Karpas-422 (cell line): Measurements from ENCODE around the gene PNRC2. TPM values are rescaled to one million over a fixed set of nuclear protein-coding genes. Genes with fewer than 3 reads are reported as not detected.
A peak's percentile ranks its signal among the peaks of the same experiment; 100 is the strongest.

Experiments used
- DNase-seq: peaks from one replicate; pipeline ENCODE4 v3.0.0-alpha.2; 2015
- H2AFZ ChIP-seq: fragments of 200-600 bp; sonication (generic); 2 replicates; pipeline ENCODE4 v1.6.1; 2014; ENCODE audit warnings: antibody characterized with exemption, low read length, mixed read lengths
- H3K27ac ChIP-seq: fragments of 200-600 bp; sonication (generic); 2 replicates; pipeline ENCODE4 v1.5.1; 2014; ENCODE audit warnings: mild to moderate bottlenecking, low read length, moderate library complexity
- H3K27me3 ChIP-seq: fragments of 200-600 bp; sonication (generic); 2 replicates; pipeline ENCODE4 v1.6.1; 2014; ENCODE audit warnings: low read length, mixed read lengths
- H3K36me3 ChIP-seq: fragments of 200-600 bp; sonication (generic); 2 replicates; pipeline ENCODE4 v1.6.1; 2014; ENCODE audit warnings: low read length, mixed read lengths; ENCODE audit not compliant: insufficient read depth
- H3K4me1 ChIP-seq: fragments of 200-600 bp; sonication (generic); 2 replicates; pipeline ENCODE4 v1.6.1; 2014; ENCODE audit warnings: mild to moderate bottlenecking, low read length, mixed read lengths
- H3K4me2 ChIP-seq: fragments of 200-600 bp; sonication (generic); 2 replicates; pipeline ENCODE4 v1.6.1; 2014; ENCODE audit warnings: low read length, low read depth, mild to moderate bottlenecking; ENCODE audit not compliant: poor library complexity, severe bottlenecking
- H3K4me3 ChIP-seq: fragments of 200-600 bp; sonication (generic); 2 replicates; pipeline ENCODE4 v1.5.1; 2014; ENCODE audit warnings: mild to moderate bottlenecking, antibody characterized with exemption, low read length, mixed read lengths
- H3K79me2 ChIP-seq: fragments of 200-600 bp; sonication (generic); 2 replicates; pipeline ENCODE4 v1.6.1; 2014; ENCODE audit warnings: mild to moderate bottlenecking, low read length, mixed read lengths
- H3K9ac ChIP-seq: fragments of 200-600 bp; sonication (generic); 2 replicates; pipeline ENCODE4 v1.6.0; 2014; ENCODE audit warnings: low read length
- H3K9me2 ChIP-seq: fragments of 200-600 bp; sonication (generic), shearing (Covaris generic); replicated peaks from 2 replicates; pipeline ENCODE4 v1.6.0; 2014; ENCODE audit warnings: mild to moderate bottlenecking, low read length, moderate library complexity; ENCODE audit not compliant: insufficient read depth
- H3K9me3 ChIP-seq: fragments of 300-700, 200-600 bp; sonication (generic); 2 replicates; pipeline ENCODE4 v1.6.1; 2014; ENCODE audit warnings: low read length, mixed read lengths
- H4K20me1 ChIP-seq: fragments of 200-600 bp; sonication (generic); 2 replicates; pipeline ENCODE4 v1.6.1; 2014; ENCODE audit warnings: mild to moderate bottlenecking, antibody characterized with exemption, low read length, low read depth; ENCODE audit not compliant: insufficient read depth
- total RNA-seq: library from RNA; depleted of rRNA; stranded (reverse); fragments of >200 nt; shearing (Covaris generic); gene quantifications from 2 replicates; pipeline ENCODE4 v1.2.3, GENCODE V29; 2014; ENCODE audit warnings: low replicate concordance; rRNA removed

Gene PNRC2, protein sequence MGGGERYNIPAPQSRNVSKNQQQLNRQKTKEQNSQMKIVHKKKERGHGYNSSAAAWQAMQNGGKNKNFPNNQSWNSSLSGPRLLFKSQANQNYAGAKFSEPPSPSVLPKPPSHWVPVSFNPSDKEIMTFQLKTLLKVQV
- 114 and 140 TPM in 2 replicates for total RNA-seq

DNA sequence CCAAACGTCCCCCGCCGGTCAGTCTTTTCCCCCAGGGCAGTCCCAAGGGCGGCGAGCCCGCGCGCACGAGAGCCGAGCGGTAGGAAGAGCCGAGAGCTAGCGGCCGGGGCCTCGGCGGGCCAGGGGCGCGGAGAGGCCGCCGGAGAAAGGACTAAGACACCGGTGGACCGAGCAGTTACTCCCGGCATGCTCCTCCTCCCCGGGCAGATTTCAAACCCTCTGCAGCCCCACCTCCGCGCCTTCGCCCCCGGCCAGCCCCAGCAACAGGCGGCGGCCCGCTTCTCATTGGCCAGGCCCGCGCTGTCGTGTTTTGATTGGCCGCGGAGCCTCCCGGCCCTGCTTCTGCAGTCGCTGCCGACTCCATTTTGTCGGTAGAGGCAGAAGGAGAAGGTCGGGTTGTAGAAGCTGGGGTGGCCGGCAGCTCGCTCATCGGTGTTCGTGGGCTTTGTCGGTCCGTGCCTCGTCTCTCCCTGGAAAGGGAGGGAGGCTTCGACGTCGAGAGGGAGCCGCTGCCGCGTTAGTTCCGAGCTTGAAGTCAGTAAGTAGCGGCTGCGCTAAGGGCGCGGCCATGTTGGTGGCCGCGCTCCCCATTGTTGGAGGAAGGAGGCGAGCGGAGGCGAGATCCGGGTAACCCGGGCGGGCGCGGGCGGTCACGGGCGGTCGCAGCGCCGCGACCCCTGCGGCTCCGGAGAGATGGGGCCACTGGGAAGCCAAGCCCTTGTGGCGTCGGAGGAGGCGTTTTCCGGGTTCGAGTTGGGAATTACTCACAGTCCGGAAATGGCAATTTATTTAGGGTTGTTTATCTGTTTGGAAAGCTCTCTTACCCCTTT is at the start of gene PNRC2:
Gene PNRC2, plus strand, starts transcription at position 368 of the 830 bp plus-strand sequence. CDS start 1,630 bp downstream, outside the sequence.
- no peaks in the 10 kb centered on the region for H3K27me3 ChIP-seq
- peak; percentile 98 for DNase-seq
- H3K4me1 ChIP-seq: peaks cover 48% of the 10 kb centered on the region
- H2AFZ ChIP-seq: no peak within 1 kb of the TSS; the same call in 1 of the 2 replicates
- H3K9ac ChIP-seq: peak within 1 kb of the TSS; percentile 91
- H3K79me2 ChIP-seq: peaks cover 20% of the 10 kb centered on the region
- H3K4me2 ChIP-seq: peak within 1 kb of the TSS; percentile 82
- H3K36me3 ChIP-seq: peaks cover 20% of the 10 kb centered on the region; the same call in 1 of the 2 replicates
- no peaks in the 10 kb centered on the region for H3K9me2 ChIP-seq
- no peaks in the 10 kb centered on the region for H4K20me1 ChIP-seq
- H3K4me3 ChIP-seq: peak within 1 kb of the TSS; percentile 93
- H3K9me3 ChIP-seq: no peaks in the 10 kb centered on the region
- H3K27ac ChIP-seq: peak within 1 kb of the TSS; percentile 93

DNA sequence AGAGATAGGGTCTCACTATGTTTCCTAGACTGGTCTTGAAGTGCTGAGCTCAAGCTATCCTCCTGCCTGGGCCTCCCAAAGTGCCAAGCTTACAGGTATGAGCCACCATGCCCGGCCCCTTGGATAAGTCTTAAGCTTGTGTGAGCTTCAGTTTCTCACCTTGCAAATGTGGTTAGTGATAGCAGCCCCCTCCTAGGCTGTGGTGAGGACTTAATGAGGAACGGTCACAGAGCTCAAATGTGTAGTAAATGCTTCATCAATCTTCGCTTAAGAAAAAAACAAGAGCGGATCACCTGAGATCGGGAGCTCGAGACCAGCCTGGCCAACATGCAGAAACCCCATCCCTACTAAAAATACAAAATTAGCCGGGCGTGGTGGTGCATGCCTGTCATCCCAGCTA is 49.5 kb upstream of the PNRC2 start:
- DNase-seq: peak; percentile 68
- H3K4me1 ChIP-seq: peaks cover 91% of the 10 kb centered on the region

GRCh38 chr1:23910553-23911246 is 48.9 kb upstream of the PNRC2 start:
- H3K36me3 ChIP-seq: no peaks in the 10 kb centered on the region
- peak overlapping the region; percentile 64; the same call in 1 of the 2 replicates for H3K4me3 ChIP-seq
- peak overlapping the region; percentile 71 for H3K9ac ChIP-seq
- H3K4me1 ChIP-seq: peaks cover 92% of the 10 kb centered on the region
- peaks cover 8% of the 10 kb centered on the region for H3K79me2 ChIP-seq
- H3K9me2 ChIP-seq: no peaks in the 10 kb centered on the region
- no peaks in the 10 kb centered on the region for H4K20me1 ChIP-seq
- peak overlapping the region; percentile 97 for H3K27ac ChIP-seq
- DNase-seq: peak; percentile 67
- H3K4me2 ChIP-seq: peak overlapping the region; percentile 70
- H3K9me3 ChIP-seq: no peaks in the 10 kb centered on the region
- H3K27me3 ChIP-seq: no peaks in the 10 kb centered on the region
- no peak overlapping the region for H2AFZ ChIP-seq

More for the DNA sequence above, 49.5 kb upstream of the PNRC2 start:
- peaks cover 11% of the 10 kb centered on the region for H3K79me2 ChIP-seq
- H3K4me2 ChIP-seq: peak overlapping the region; percentile 70
- peak overlapping the region; percentile 74 for H3K9ac ChIP-seq
- no peak overlapping the region for H3K4me3 ChIP-seq
- H4K20me1 ChIP-seq: no peaks in the 10 kb centered on the region
- H3K9me2 ChIP-seq: no peaks in the 10 kb centered on the region
- H3K36me3 ChIP-seq: no peaks in the 10 kb centered on the region
- peak overlapping the region; percentile 97 for H3K27ac ChIP-seq
- no peaks in the 10 kb centered on the region for H3K27me3 ChIP-seq
- no peaks in the 10 kb centered on the region for H3K9me3 ChIP-seq
- no peak overlapping the region for H2AFZ ChIP-seq

- no peaks in the 10 kb centered on the region for H3K9me2 ChIP-seq
- peak overlapping the region; percentile 70 for H3K4me2 ChIP-seq
- H3K9me3 ChIP-seq: no peaks in the 10 kb centered on the region
- DNase-seq: peak; percentile 70
- peak overlapping the region; percentile 97 for H3K27ac ChIP-seq
- no peaks in the 10 kb centered on the region for H4K20me1 ChIP-seq
- peak overlapping the region; percentile 71 for H3K9ac ChIP-seq
- peak overlapping the region; percentile 64 for H3K4me3 ChIP-seq
- H2AFZ ChIP-seq: no peak overlapping the region
- 0 out of 2 replicates have a peak, but pooled peaks cover 3% of the 10 kb centered on the region for H3K79me2 ChIP-seq
- peaks cover 92% of the 10 kb centered on the region for H3K4me1 ChIP-seq
- H3K27me3 ChIP-seq: no peaks in the 10 kb centered on the region
- H3K36me3 ChIP-seq: no peaks in the 10 kb centered on the region
Observed at GRCh38 chr1:23911921-23912320, 47.7 kb upstream of the PNRC2 start.

DNA sequence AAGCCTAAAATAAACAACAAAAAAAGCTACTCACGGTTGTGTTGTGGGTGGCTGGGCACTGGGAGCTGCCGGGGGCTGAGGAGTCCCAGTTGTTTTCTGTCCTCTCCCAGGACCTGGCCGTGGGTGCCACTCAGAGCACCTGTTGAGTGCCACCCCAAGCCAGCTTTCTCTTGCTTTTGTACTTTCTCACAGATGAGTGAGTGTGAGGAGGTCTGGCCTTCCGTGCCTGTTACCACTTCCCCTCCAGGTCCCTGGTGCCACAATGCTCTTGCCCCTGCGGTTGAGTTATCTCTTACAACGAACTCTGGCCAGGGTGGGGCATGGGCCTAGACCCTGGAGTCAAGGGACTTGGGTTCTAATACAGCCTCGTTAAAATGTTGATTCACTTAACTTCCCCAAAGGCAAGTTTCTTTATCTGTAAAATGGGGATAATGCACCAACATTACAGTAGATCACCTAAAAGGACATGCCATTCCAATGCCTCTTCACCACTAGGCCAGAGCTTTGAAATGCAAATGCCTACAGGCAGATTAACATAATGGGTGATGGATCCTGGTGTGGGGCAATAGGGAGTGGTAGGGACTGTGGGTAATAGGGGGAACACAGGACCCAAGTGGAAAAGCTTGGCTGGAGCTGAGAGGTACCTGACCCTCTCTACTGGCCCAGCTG is 46.3 kb upstream of the PNRC2 start, which contains the start of gene CNR2:
Gene CNR2, minus strand, starts transcription at position 151 of the 669 bp plus-strand sequence. CDS start 37,745 bp downstream, outside the sequence.
- Histone ChIP-seq H3K79me2 (0 out of 2 replicates have a peak, but pooled peaks cover 3% of the 10 kb centered on the region), H3K4me1 (peaks cover 80% of the 10 kb centered on the region), H3K9me2 (no peaks in the 10 kb centered on the region), H3K4me2 (peak within 1 kb of the TSS; percentile 70), H2AFZ (peak within 1 kb of the TSS; percentile 46), H4K20me1 (no peaks in the 10 kb centered on the region), H3K27me3 (no peaks in the 10 kb centered on the region), H3K9ac (peak within 1 kb of the TSS; percentile 71), H3K36me3 (no peaks in the 10 kb centered on the region), H3K4me3 (peak within 1 kb of the TSS; percentile 64), H3K27ac (peak within 1 kb of the TSS; percentile 97), H3K9me3 (no peaks in the 10 kb centered on the region)
- peak; percentile 73 for DNase-seq

GRCh38 chr1:23914921-23915320 is 44.7 kb upstream of the PNRC2 start:
- H3K4me3 ChIP-seq: no peak overlapping the region
- H2AFZ ChIP-seq: 0 out of 2 replicates have a peak overlapping the region, but pooled peaks have one; percentile 54
- H3K9me3 ChIP-seq: no peaks in the 10 kb centered on the region
- H3K36me3 ChIP-seq: no peaks in the 10 kb centered on the region
- H3K27me3 ChIP-seq: no peaks in the 10 kb centered on the region
- H3K27ac ChIP-seq: peak overlapping the region; percentile 97
- H3K4me2 ChIP-seq: no peak overlapping the region
- peaks cover 64% of the 10 kb centered on the region for H3K4me1 ChIP-seq
- DNase-seq: no peak
- H3K79me2 ChIP-seq: 0 out of 2 replicates have a peak, but pooled peaks cover 3% of the 10 kb centered on the region
- no peaks in the 10 kb centered on the region for H4K20me1 ChIP-seq
- H3K9me2 ChIP-seq: no peaks in the 10 kb centered on the region
- H3K9ac ChIP-seq: no peak overlapping the region

DNA sequence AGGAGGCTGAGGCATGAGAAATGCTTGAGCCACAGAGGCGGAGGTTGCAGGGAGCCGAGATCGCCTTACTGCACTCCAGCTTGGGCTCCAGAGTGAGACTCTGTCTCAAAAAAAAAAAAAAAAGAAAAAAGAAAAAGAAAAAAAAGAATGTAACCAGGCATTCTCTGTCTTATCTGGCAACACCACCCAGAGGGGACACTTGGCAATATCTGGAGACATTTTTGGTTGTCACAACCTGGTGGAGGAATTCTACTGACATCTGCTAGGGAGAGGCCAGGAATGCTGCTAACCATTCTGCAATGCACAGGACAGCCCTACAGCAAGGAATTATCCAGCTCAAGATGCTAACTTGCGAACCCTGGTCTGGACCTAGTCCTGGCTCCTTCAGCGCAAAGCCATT is 44.2 kb upstream of the PNRC2 start:
- Histone ChIP-seq H3K4me1 (peaks cover 59% of the 10 kb centered on the region), H3K27ac (peak overlapping the region; percentile 97), H3K4me3 (no peak overlapping the region), H3K9me2 (no peaks in the 10 kb centered on the region), H3K27me3 (no peaks in the 10 kb centered on the region), H3K9me3 (no peaks in the 10 kb centered on the region), H3K36me3 (no peaks in the 10 kb centered on the region), H3K9ac (no peak overlapping the region), H4K20me1 (no peaks in the 10 kb centered on the region), H3K4me2 (no peak overlapping the region), H2AFZ (peak overlapping the region; percentile 62; the same call in 1 of the 2 replicates), H3K79me2 (0 out of 2 replicates have a peak, but pooled peaks cover 3% of the 10 kb centered on the region)
- no peak for DNase-seq
